Fibroblast of lung (primary cell): ENCODE measurements around the gene ANKRD27. TPM values are rescaled to one million over a fixed set of nuclear protein-coding genes. Genes with fewer than 3 reads are reported as not detected.

Experiments
- DNase-seq, 2 donors: peaks; one replicate each; pipeline versions ENCODE4 v3.0.0 to v3.0.0-alpha.2; 2010; ENCODE audit warnings: low read depth in 2 of 2
- H2AFZ ChIP-seq: 2 replicates; pipeline ENCODE4 v1.5.1; 2012; ENCODE audit warnings: low read length, control low read depth, inconsistent platforms
- H3K27ac ChIP-seq: 2 replicates; pipeline ENCODE4 v1.5.1; 2011; ENCODE audit warnings: low read length, control low read depth; ENCODE audit not compliant: insufficient read depth
- H3K27me3 ChIP-seq: 2 replicates; pipeline ENCODE4 v1.5.1; 2011; ENCODE audit warnings: mild to moderate bottlenecking, low read length; ENCODE audit not compliant: control insufficient read depth, insufficient read depth
- H3K36me3 ChIP-seq: 2 replicates; pipeline ENCODE4 v1.5.1; 2011; ENCODE audit warnings: low read length; ENCODE audit not compliant: control insufficient read depth, insufficient read depth
- H3K4me1 ChIP-seq: 2 replicates; pipeline ENCODE4 v1.5.1; 2011; ENCODE audit warnings: low read length; ENCODE audit not compliant: control insufficient read depth, insufficient read depth; ENCODE audit errors: extremely low read depth
- H3K4me2 ChIP-seq: 2 replicates; pipeline ENCODE4 v1.5.1; 2011; ENCODE audit warnings: low read length, control low read depth; ENCODE audit not compliant: insufficient read depth; ENCODE audit errors: extremely low read depth
- H3K4me3 ChIP-seq, 4 experiments: fragments of 200-600 bp in 1 of 4; sonication (generic) in 1 of 4; replicated peaks in 1 of 4; 2 replicates each; pipeline ENCODE4 v1.5.1; 2011 to 2016; ENCODE audit warnings: low read length in 4 of 4, low read depth in 3 of 4, mild to moderate bottlenecking in 3 of 4, control low read depth in 2 of 4, inconsistent platforms in 1 of 4, mixed read lengths in 1 of 4; ENCODE audit not compliant: insufficient read depth in 1 of 4; ENCODE audit errors: control extremely low read depth in 1 of 4
- H3K79me2 ChIP-seq: 2 replicates; pipeline ENCODE4 v1.5.1; 2012; ENCODE audit warnings: mild to moderate bottlenecking, low read length, inconsistent platforms; ENCODE audit not compliant: control insufficient read depth, insufficient read depth
- H3K9ac ChIP-seq: 2 replicates; pipeline ENCODE4 v1.5.1; 2011; ENCODE audit warnings: mild to moderate bottlenecking, low read length, control low read depth; ENCODE audit not compliant: insufficient read depth
- H3K9me3 ChIP-seq: 2 replicates; pipeline ENCODE4 v1.5.1; 2012; ENCODE audit warnings: low read depth, low read length; ENCODE audit not compliant: control insufficient read depth, insufficient read depth
- H4K20me1 ChIP-seq: 2 replicates; pipeline ENCODE4 v1.5.1; 2011; ENCODE audit warnings: low read length; ENCODE audit not compliant: control insufficient read depth, insufficient read depth; ENCODE audit errors: extremely low read depth
- CTCF ChIP-seq, 2 donors: IDR thresholded peaks in 1 of 2; conservative IDR thresholded peaks in 1 of 2; 1 replicate in 1 of 2; 2 replicates in 1 of 2; pipeline ENCODE4 v1.5.1; 2011 to 2012; ENCODE audit warnings: low read length in 2 of 2, control low read depth in 1 of 2, inconsistent platforms in 1 of 2, low read depth in 1 of 2, mild to moderate bottlenecking in 1 of 2
- EZH2 ChIP-seq: IDR thresholded peaks from 2 replicates; pipeline ENCODE4 v1.5.1; 2012; ENCODE audit warnings: low read length, control low read depth, mild to moderate bottlenecking; ENCODE audit errors: missing control alignments
- polyA plus RNA-seq, 2 donors: library from polyadenylated mRNA; depleted of rRNA in 1 of 2; stranded (reverse) in 1 of 2; unstranded in 1 of 2; fragments of >200 nt; gene quantifications; 2 replicates each; pipeline ENCODE4 v1.2.1, GENCODE V29; 2011 to 2012; ENCODE audit warnings: missing spikeins in 1 of 2
- total RNA-seq: library from RNA; depleted of rRNA; stranded (reverse); fragments of >200 nt; gene quantifications from 2 replicates; pipeline ENCODE4 v1.2.1, GENCODE V29; 2014

Gene ANKRD27
- total and polyA plus RNA-seq, 2 donors (not counting 1 experiment from before 2014, with no cell fraction given): 29.7 to 38.3 TPM

- DNase-seq: peak; percentile 25 to 67
- no peak overlapping the region for H3K4me2 ChIP-seq
- H3K79me2 ChIP-seq: no peaks in the 10 kb centered on the region
- no peaks in the 10 kb centered on the region for H3K4me1 ChIP-seq
- no peaks in the 10 kb centered on the region for H4K20me1 ChIP-seq
- no peak overlapping the region for H2AFZ ChIP-seq
- TF ChIP-seq EZH2: no peak
- TF ChIP-seq CTCF (conservative IDR thresholded peaks at IDR 0.05 in 1 of 2, IDR thresholded peaks at IDR 0.05 in 1 of 2; ENCODE audit: low read depth in 1 of 2, low read length in 2 of 2): peak; percentile 75 to 80
- no peaks in the 10 kb centered on the region for H3K9me3 ChIP-seq
- no peak overlapping the region for H3K4me3 ChIP-seq
- H3K9ac ChIP-seq: no peak overlapping the region
- H3K27ac ChIP-seq: no peak overlapping the region
- no peaks in the 10 kb centered on the region for H3K36me3 ChIP-seq
- H3K27me3 ChIP-seq: no peaks in the 10 kb centered on the region
These were observed 104.7 kb downstream of the ANKRD27 start for GRCh38 chr19:32570081-32570785.

GRCh38 chr19:32567486-32567885 is 107.5 kb downstream of the ANKRD27 start:
- no peak overlapping the region for H3K4me3 ChIP-seq

More at GRCh38 chr19:32567486-32567885, 107.5 kb downstream of the ANKRD27 start:
- H3K79me2 ChIP-seq: no peaks in the 10 kb centered on the region
- no peak overlapping the region for H3K9ac ChIP-seq
- H3K36me3 ChIP-seq: no peaks in the 10 kb centered on the region
- no peak for DNase-seq
- H3K4me1 ChIP-seq: no peaks in the 10 kb centered on the region
- no peaks in the 10 kb centered on the region for H3K27me3 ChIP-seq
- TF ChIP-seq CTCF (conservative IDR thresholded peaks at IDR 0.05 in 1 of 2, IDR thresholded peaks at IDR 0.05 in 1 of 2; ENCODE audit: low read depth in 1 of 2, low read length in 2 of 2): no peak
- TF ChIP-seq EZH2: no peak
- no peaks in the 10 kb centered on the region for H3K9me3 ChIP-seq
- H2AFZ ChIP-seq: no peak overlapping the region
- no peak overlapping the region for H3K27ac ChIP-seq
- H4K20me1 ChIP-seq: no peaks in the 10 kb centered on the region
- H3K4me2 ChIP-seq: no peak overlapping the region
